ENCODE results near the gene PITPNC1.
"Not testable (repeated sequence)": the region's sequence is repeated elsewhere in the genome, so short reads cannot be mapped to it uniquely, and the experiment has no call there.

Gene PITPNC1

GRCh38 chr17:67578679-67579405, 201.8 kb downstream of the PITPNC1 start:
- H3K27ac ChIP-seq (ENCODE audit: low read length); H3K4me1 ChIP-seq (ENCODE audit: control insufficient read depth, insufficient read depth, low read length); H3K4me3 ChIP-seq (ENCODE audit: low read length in 2 of 2); H3K9ac ChIP-seq (ENCODE audit: low read length in 2 of 2); H3K27me3 ChIP-seq (ENCODE audit: control insufficient read depth in 1 of 2, insufficient read depth in 2 of 2, low read length in 2 of 2); H3K36me3 ChIP-seq (ENCODE audit: control insufficient read depth in 2 of 2, insufficient read depth in 2 of 2, low read length in 2 of 2); H3K9me3 ChIP-seq (ENCODE audit: control insufficient read depth in 2 of 2, low read length in 2 of 2): not testable (repeated sequence)

GRCh38 chr17:67582673-67583081, 205.6 kb downstream of the PITPNC1 start:
- Histone ChIP-seq H3K36me3 (ENCODE audit: control insufficient read depth in 2 of 2, insufficient read depth in 2 of 2, low read length in 2 of 2) (no peaks in the 10 kb centered on the region), H3K9ac (ENCODE audit: low read length in 2 of 2) (no peak overlapping the region), H3K4me3 (ENCODE audit: low read length in 2 of 2) (no peak overlapping the region), H3K4me1 (ENCODE audit: control insufficient read depth, insufficient read depth, low read length) (peaks cover 7% of the 10 kb centered on the region), H3K27ac (ENCODE audit: low read length) (no peak overlapping the region), H3K9me3 (ENCODE audit: control insufficient read depth in 2 of 2, low read length in 2 of 2) (no peaks in the 10 kb centered on the region), H3K27me3 (ENCODE audit: control insufficient read depth in 1 of 2, insufficient read depth in 2 of 2, low read length in 2 of 2) (no peaks in the 10 kb centered on the region)

DNA sequence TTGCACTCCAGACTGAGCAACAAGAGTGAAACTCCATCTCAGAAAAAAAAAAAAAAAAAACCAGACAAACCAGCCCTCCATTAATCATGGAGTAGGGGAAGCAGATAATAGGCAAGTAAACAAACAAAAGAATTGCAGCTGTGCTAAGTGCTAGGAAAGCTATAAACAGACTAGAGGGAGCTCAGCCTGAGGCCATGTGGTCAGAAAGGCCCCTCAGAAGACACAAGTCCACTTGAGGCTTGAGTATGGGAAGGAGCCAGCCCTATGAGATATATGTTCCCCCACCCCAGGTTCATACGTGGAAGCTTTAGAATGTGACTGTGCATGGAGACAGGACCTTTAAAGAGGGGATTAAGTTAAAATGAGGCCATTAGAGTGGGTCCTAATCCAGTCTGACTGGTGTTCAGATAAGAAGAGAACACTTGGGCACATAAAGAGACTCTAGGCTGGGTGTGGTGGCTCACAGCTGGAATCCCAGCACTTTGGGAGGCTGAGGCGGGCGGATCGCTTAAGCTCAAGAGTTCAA, 208.1 kb downstream of the PITPNC1 start:
- Histone ChIP-seq H3K9me3 (ENCODE audit: control insufficient read depth in 2 of 2, low read length in 2 of 2) (no peaks in the 10 kb centered on the region), H3K9ac (ENCODE audit: low read length in 2 of 2) (no peak overlapping the region), H3K4me1 (ENCODE audit: control insufficient read depth, insufficient read depth, low read length) (peaks cover 7% of the 10 kb centered on the region), H3K4me3 (ENCODE audit: low read length in 2 of 2) (no peak overlapping the region), H3K36me3 (ENCODE audit: control insufficient read depth in 2 of 2, insufficient read depth in 2 of 2, low read length in 2 of 2) (no peaks in the 10 kb centered on the region), H3K27me3 (ENCODE audit: control insufficient read depth in 1 of 2, insufficient read depth in 2 of 2, low read length in 2 of 2) (no peaks in the 10 kb centered on the region), H3K27ac (ENCODE audit: low read length) (no peak overlapping the region)

DNA sequence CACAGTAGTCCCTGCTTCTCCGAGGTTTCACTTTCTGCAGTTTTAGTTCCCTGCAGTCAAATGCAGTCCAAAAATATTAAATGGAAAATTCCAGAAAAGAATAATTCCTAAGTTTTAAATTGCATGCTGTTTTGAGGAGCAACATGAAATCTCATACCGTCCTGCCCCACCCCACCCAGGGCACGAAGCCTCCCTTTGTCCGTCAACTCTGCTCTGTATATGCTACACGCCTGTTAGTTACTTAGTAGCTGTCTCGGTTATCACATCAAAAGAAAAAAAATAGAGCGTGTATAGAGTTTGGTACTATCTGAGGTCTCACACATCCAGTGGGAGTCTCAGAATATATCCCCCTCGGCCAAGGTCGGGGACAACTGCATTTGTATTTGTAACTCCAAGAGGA, 211.2 kb downstream of the PITPNC1 start:
- no peak overlapping the region for H3K4me3 ChIP-seq (ENCODE audit: low read length in 2 of 2)
- H3K9me3 ChIP-seq (ENCODE audit: control insufficient read depth in 2 of 2, low read length in 2 of 2), result no peaks in the 10 kb centered on the region
- no peak overlapping the region for H3K27ac ChIP-seq (ENCODE audit: low read length)
- H3K27me3 ChIP-seq (ENCODE audit: control insufficient read depth in 1 of 2, insufficient read depth in 2 of 2, low read length in 2 of 2), result no peaks in the 10 kb centered on the region
- no peaks in the 10 kb centered on the region for H3K36me3 ChIP-seq (ENCODE audit: control insufficient read depth in 2 of 2, insufficient read depth in 2 of 2, low read length in 2 of 2)
- H3K4me1 ChIP-seq (ENCODE audit: control insufficient read depth, insufficient read depth, low read length), result no peaks in the 10 kb centered on the region
- H3K9ac ChIP-seq (ENCODE audit: low read length in 2 of 2), result no peak overlapping the region

DNA sequence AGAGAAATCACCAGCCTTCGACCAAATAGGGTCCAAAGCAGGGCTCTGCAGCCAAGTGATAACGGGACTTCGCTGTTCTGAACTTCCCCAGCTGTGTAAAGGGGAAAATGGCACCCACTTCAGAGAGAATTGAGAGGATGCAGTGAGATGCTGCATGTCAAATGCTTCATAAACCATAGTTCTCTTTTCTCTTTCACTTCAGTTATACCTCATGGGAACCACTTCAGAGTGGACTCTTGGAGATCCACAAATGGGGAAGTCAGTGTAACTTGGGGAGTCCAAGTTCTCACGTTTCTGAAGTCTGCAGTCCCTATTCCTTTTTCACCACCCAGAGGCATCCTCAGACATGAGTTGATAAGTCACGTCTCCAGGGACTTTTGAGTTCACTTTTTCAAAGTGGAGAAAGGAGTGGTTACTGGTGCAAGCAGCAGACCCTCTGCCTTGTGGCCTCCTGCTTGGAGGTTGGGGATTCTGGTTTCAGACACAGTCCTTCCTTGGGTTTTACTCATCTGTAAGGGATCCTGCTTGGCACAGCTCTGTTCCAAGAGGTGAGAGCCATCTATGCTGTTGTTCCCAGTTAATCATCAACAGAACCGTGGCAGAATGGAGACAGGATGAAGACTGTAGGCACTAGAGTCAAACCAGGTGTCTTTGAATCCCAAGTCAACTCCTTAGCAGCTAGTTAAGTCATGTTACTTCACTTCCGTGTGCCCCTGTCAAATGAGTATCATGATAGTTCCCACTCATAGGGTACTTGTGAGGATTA, 217.2 kb downstream of the PITPNC1 start:
- Histone ChIP-seq H3K27me3 (ENCODE audit: control insufficient read depth in 1 of 2, insufficient read depth in 2 of 2, low read length in 2 of 2) (no peaks in the 10 kb centered on the region), H3K27ac (ENCODE audit: low read length) (no peak overlapping the region), H3K4me1 (ENCODE audit: control insufficient read depth, insufficient read depth, low read length) (no peaks in the 10 kb centered on the region), H3K9ac (ENCODE audit: low read length in 2 of 2) (no peak overlapping the region), H3K36me3 (ENCODE audit: control insufficient read depth in 2 of 2, insufficient read depth in 2 of 2, low read length in 2 of 2) (no peaks in the 10 kb centered on the region), H3K9me3 (ENCODE audit: control insufficient read depth in 2 of 2, low read length in 2 of 2) (no peaks in the 10 kb centered on the region), H3K4me3 (ENCODE audit: low read length in 2 of 2) (no peak overlapping the region)

- Histone ChIP-seq H3K4me1 (ENCODE audit: control insufficient read depth, insufficient read depth, low read length) (peaks cover 2% of the 10 kb centered on the region), H3K27ac (ENCODE audit: low read length) (no peak overlapping the region), H3K9me3 (ENCODE audit: control insufficient read depth in 2 of 2, low read length in 2 of 2) (no peaks in the 10 kb centered on the region), H3K4me3 (ENCODE audit: low read length in 2 of 2) (no peak overlapping the region), H3K9ac (ENCODE audit: low read length in 2 of 2) (no peak overlapping the region), H3K36me3 (ENCODE audit: control insufficient read depth in 2 of 2, insufficient read depth in 2 of 2, low read length in 2 of 2) (no peaks in the 10 kb centered on the region), H3K27me3 (ENCODE audit: control insufficient read depth in 1 of 2, insufficient read depth in 2 of 2, low read length in 2 of 2) (no peaks in the 10 kb centered on the region)
These were observed 223.3 kb downstream of the PITPNC1 start for GRCh38 chr17:67600408-67600807.

GRCh38 chr17:67601897-67602296, 224.8 kb downstream of the PITPNC1 start:
- peaks cover 9% of the 10 kb centered on the region for H3K4me1 ChIP-seq (ENCODE audit: control insufficient read depth, insufficient read depth, low read length)
- no peaks in the 10 kb centered on the region for H3K9me3 ChIP-seq (ENCODE audit: control insufficient read depth in 2 of 2, low read length in 2 of 2)

DNA sequence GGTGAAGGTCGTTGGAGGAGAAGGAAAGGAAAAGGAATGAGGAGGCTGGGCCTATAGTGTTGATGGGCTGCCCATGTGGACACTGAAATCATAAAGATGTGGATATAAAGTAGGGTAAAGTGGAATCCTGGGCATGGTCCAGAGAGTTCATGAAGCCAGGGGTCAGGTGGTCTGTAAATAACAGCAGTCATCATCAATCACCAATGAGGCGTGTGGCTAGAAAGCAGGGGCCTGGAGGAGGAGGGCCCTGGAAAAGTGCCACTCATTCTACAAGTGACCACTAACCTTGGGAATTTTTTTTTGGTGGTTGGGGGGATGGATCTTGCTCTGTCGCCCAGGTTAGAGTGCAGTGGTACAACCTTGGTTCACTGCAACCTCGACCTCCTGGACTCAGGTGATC, 225.4 kb downstream of the PITPNC1 start:
- no peaks in the 10 kb centered on the region for H3K36me3 ChIP-seq (ENCODE audit: control insufficient read depth in 2 of 2, insufficient read depth in 2 of 2, low read length in 2 of 2)
- H3K4me3 ChIP-seq (ENCODE audit: low read length in 2 of 2), result no peak overlapping the region
- H3K27me3 ChIP-seq (ENCODE audit: control insufficient read depth in 1 of 2, insufficient read depth in 2 of 2, low read length in 2 of 2), result no peaks in the 10 kb centered on the region
- no peak overlapping the region for H3K9ac ChIP-seq (ENCODE audit: low read length in 2 of 2)
- no peak overlapping the region for H3K27ac ChIP-seq (ENCODE audit: low read length)
- H3K9me3 ChIP-seq (ENCODE audit: control insufficient read depth in 2 of 2, low read length in 2 of 2), result no peaks in the 10 kb centered on the region
- peaks cover 13% of the 10 kb centered on the region for H3K4me1 ChIP-seq (ENCODE audit: control insufficient read depth, insufficient read depth, low read length)

More at GRCh38 chr17:67601897-67602296, 224.8 kb downstream of the PITPNC1 start:
- H3K27me3 ChIP-seq (ENCODE audit: control insufficient read depth in 1 of 2, insufficient read depth in 2 of 2, low read length in 2 of 2), result no peaks in the 10 kb centered on the region
- H3K36me3 ChIP-seq (ENCODE audit: control insufficient read depth in 2 of 2, insufficient read depth in 2 of 2, low read length in 2 of 2), result no peaks in the 10 kb centered on the region
- no peak overlapping the region for H3K4me3 ChIP-seq (ENCODE audit: low read length in 2 of 2)
- no peak overlapping the region for H3K9ac ChIP-seq (ENCODE audit: low read length in 2 of 2)
- no peak overlapping the region for H3K27ac ChIP-seq (ENCODE audit: low read length)

GRCh38 chr17:67602974-67603373, 225.9 kb downstream of the PITPNC1 start:
- no peak overlapping the region for H3K9ac ChIP-seq (ENCODE audit: low read length in 2 of 2)
- no peaks in the 10 kb centered on the region for H3K36me3 ChIP-seq (ENCODE audit: control insufficient read depth in 2 of 2, insufficient read depth in 2 of 2, low read length in 2 of 2)
- H3K9me3 ChIP-seq (ENCODE audit: control insufficient read depth in 2 of 2, low read length in 2 of 2), result no peaks in the 10 kb centered on the region
- peaks cover 13% of the 10 kb centered on the region for H3K4me1 ChIP-seq (ENCODE audit: control insufficient read depth, insufficient read depth, low read length)
- H3K27me3 ChIP-seq (ENCODE audit: control insufficient read depth in 1 of 2, insufficient read depth in 2 of 2, low read length in 2 of 2), result no peaks in the 10 kb centered on the region
- no peak overlapping the region for H3K27ac ChIP-seq (ENCODE audit: low read length)
- H3K4me3 ChIP-seq (ENCODE audit: low read length in 2 of 2), result no peak overlapping the region

GRCh38 chr17:67605256-67605912, 228.3 kb downstream of the PITPNC1 start:
- Histone ChIP-seq H3K9ac (ENCODE audit: low read length in 2 of 2) (no peak overlapping the region), H3K27ac (ENCODE audit: low read length) (no peak overlapping the region), H3K4me1 (ENCODE audit: control insufficient read depth, insufficient read depth, low read length) (peaks cover 13% of the 10 kb centered on the region), H3K27me3 (ENCODE audit: control insufficient read depth in 1 of 2, insufficient read depth in 2 of 2, low read length in 2 of 2) (no peaks in the 10 kb centered on the region), H3K36me3 (ENCODE audit: control insufficient read depth in 2 of 2, insufficient read depth in 2 of 2, low read length in 2 of 2) (no peaks in the 10 kb centered on the region), H3K4me3 (ENCODE audit: low read length in 2 of 2) (no peak overlapping the region), H3K9me3 (ENCODE audit: control insufficient read depth in 2 of 2, low read length in 2 of 2) (no peaks in the 10 kb centered on the region)

Data from stomach smooth muscle (tissue), 2 donors.